ENCODE measurements around the gene CA10. TPM values are rescaled to one million over a fixed set of nuclear protein-coding genes. Genes with fewer than 3 reads are reported as not detected.

Gene CA10
- total RNA-seq, 6 experiments from 2014 or later, result not detected

- 39% methylated on average over 2 of the region's 2 CpGs for WGBS (ENCODE audit: insufficient coverage, low coverage, low lambda C conversion rate, missing lambda C conversion rate)
- no peak overlapping the region for H3K27ac ChIP-seq
These were observed 29.8 kb downstream of the CA10 start for GRCh38 chr17:52128721-52129120.

GRCh38 chr17:52124993-52125392 lies 33.5 kb downstream of the CA10 start:
- H3K4me3 ChIP-seq, result no peak overlapping the region
- intact Hi-C loops (cut with DNase I), result no loop called here
- DNase-seq (no peak), ATAC-seq (no peak)
- 66% methylated on average over 7 of the region's 7 CpGs for WGBS (ENCODE audit: insufficient coverage, low coverage, low lambda C conversion rate, missing lambda C conversion rate)
- TF ChIP-seq CTCF (IDR thresholded peaks at IDR 0.05), result no peak
- no peak for TF ChIP-seq POLR2A (IDR thresholded peaks at IDR 0.05)
- H3K27ac ChIP-seq, result no peak overlapping the region
- H3K36me3 ChIP-seq, result no peaks in the 10 kb centered on the region
- no peaks in the 10 kb centered on the region for H3K27me3 ChIP-seq
- H3K4me1 ChIP-seq, result no peaks in the 10 kb centered on the region
- H3K9me3 ChIP-seq, result peaks cover 0 to 6% (median 0%) of the 10 kb centered on the region in 4 donors

More at GRCh38 chr17:52128721-52129120, 29.8 kb downstream of the CA10 start:
- no peak for TF ChIP-seq POLR2A (IDR thresholded peaks at IDR 0.05)
- TF ChIP-seq CTCF (IDR thresholded peaks at IDR 0.05), result no peak
- ATAC-seq (no peak), DNase-seq (no peak)
- H3K36me3 ChIP-seq, result no peaks in the 10 kb centered on the region
- H3K9me3 ChIP-seq, result no peaks in the 10 kb centered on the region
- intact Hi-C loops (cut with DNase I), result no loop called here
- no peaks in the 10 kb centered on the region for H3K27me3 ChIP-seq
- no peak overlapping the region for H3K4me3 ChIP-seq
- H3K4me1 ChIP-seq, result no peaks in the 10 kb centered on the region

GRCh38 chr17:52124561-52124960 lies 34.0 kb downstream of the CA10 start:
- ATAC-seq (no peak), DNase-seq (no peak)
- H3K9me3 ChIP-seq, result peaks cover 0 to 6% (median 0%) of the 10 kb centered on the region in 4 donors
- TF ChIP-seq CTCF (IDR thresholded peaks at IDR 0.05) (no peak), POLR2A (IDR thresholded peaks at IDR 0.05) (no peak)
- no peaks in the 10 kb centered on the region for H3K27me3 ChIP-seq
- no peak overlapping the region for H3K4me3 ChIP-seq
- no peaks in the 10 kb centered on the region for H3K4me1 ChIP-seq
- no peaks in the 10 kb centered on the region for H3K36me3 ChIP-seq
- intact Hi-C loops (cut with DNase I), result no loop called here
- no peak overlapping the region for H3K27ac ChIP-seq

- no peaks in the 10 kb centered on the region for H3K4me1 ChIP-seq
- no peak overlapping the region for H3K27ac ChIP-seq
- TF ChIP-seq POLR2A (IDR thresholded peaks at IDR 0.05) (no peak), CTCF (IDR thresholded peaks at IDR 0.05) (no peak)
- peaks cover 0 to 6% (median 0%) of the 10 kb centered on the region in 4 donors for H3K9me3 ChIP-seq
- no peaks in the 10 kb centered on the region for H3K36me3 ChIP-seq
- no peak overlapping the region for H3K4me3 ChIP-seq
- intact Hi-C loops (cut with DNase I), result no loop called here
- DNase-seq (no peak), ATAC-seq (no peak)
- H3K27me3 ChIP-seq, result no peaks in the 10 kb centered on the region
- WGBS (ENCODE audit: insufficient coverage, low coverage, low lambda C conversion rate, missing lambda C conversion rate), result 61% methylated on average over 2 of the region's 2 CpGs
These were observed 38.0 kb downstream of the CA10 start for GRCh38 chr17:52120465-52120864.

All from right lobe of liver (tissue), 6 donors.